Bronchial epithelial cell (primary cell): ENCODE results near the gene IFT80. TPM values are rescaled to one million over a fixed set of nuclear protein-coding genes. Genes with fewer than 3 reads are reported as not detected.

Experiments
- DNase-seq: peaks from one replicate; pipeline ENCODE4 v3.0.0-alpha.2; 2010; ENCODE audit warnings: low read depth
- FAIRE-seq: peaks from 2 replicates; lab custom pipeline; 2011; peaks lifted over from hg19 to GRCh38; lab: Jason Lieb, UNC
- H3K27me3 ChIP-seq: 2 replicates; pipeline ENCODE4 v1.5.1; 2011; ENCODE audit warnings: low read length; ENCODE audit not compliant: control insufficient read depth, insufficient read depth
- H3K36me3 ChIP-seq: 2 replicates; pipeline ENCODE4 v1.5.1; 2011; ENCODE audit warnings: low read length; ENCODE audit not compliant: control insufficient read depth, insufficient read depth
- H3K4me3 ChIP-seq: 2 replicates; pipeline ENCODE4 v1.5.1; 2011; ENCODE audit warnings: mild to moderate bottlenecking, low read depth, low read length, control low read depth
- CTCF ChIP-seq: IDR thresholded peaks from 2 replicates; pipeline ENCODE4 v1.5.1; 2011; ENCODE audit warnings: mild to moderate bottlenecking, moderate library complexity, low read length, control low read depth, inconsistent platforms; ENCODE audit not compliant: insufficient read depth, severe bottlenecking
- total RNA-seq: library from RNA; depleted of rRNA; stranded (reverse); fragments of >200 nt; gene quantifications from 2 replicates; pipeline ENCODE4 v1.2.1, GENCODE V29; 2014

Gene IFT80
- total RNA-seq, 1 donor from 2014 or later, result 16.8 TPM

- FAIRE-seq (no peak), DNase-seq (no peak)
- H3K4me3 ChIP-seq, result no peak overlapping the region
- H3K27me3 ChIP-seq, result no peaks in the 10 kb centered on the region
- H3K36me3 ChIP-seq, result no peaks in the 10 kb centered on the region
- no peak for TF ChIP-seq CTCF
Measured at GRCh38 chr3:160346511-160346910, 52.5 kb downstream of the IFT80 start.

GRCh38 chr3:160343132-160343531 lies 55.9 kb downstream of the IFT80 start:
- no peak for FAIRE-seq
- Histone ChIP-seq H3K36me3 (no peaks in the 10 kb centered on the region), H3K27me3 (no peaks in the 10 kb centered on the region), H3K4me3 (no peak overlapping the region)
- peak; percentile 37 for DNase-seq
- peak; percentile 8 for TF ChIP-seq CTCF

GRCh38 chr3:160340351-160340750 lies 58.7 kb downstream of the IFT80 start:
- Histone ChIP-seq H3K27me3 (no peaks in the 10 kb centered on the region), H3K4me3 (no peak overlapping the region), H3K36me3 (no peaks in the 10 kb centered on the region)
- no peak for TF ChIP-seq CTCF
- no peak for DNase-seq
- no peak for FAIRE-seq

- no peaks in the 10 kb centered on the region for H3K36me3 ChIP-seq
- peak; percentile 80 for DNase-seq
- FAIRE-seq, result no peak
- H3K27me3 ChIP-seq, result no peaks in the 10 kb centered on the region
- TF ChIP-seq CTCF, result no peak
- no peak overlapping the region for H3K4me3 ChIP-seq
Measured at GRCh38 chr3:160331127-160331937, 67.7 kb downstream of the IFT80 start.

GRCh38 chr3:160330690-160331089 lies 68.3 kb downstream of the IFT80 start:
- Histone ChIP-seq H3K36me3 (no peaks in the 10 kb centered on the region), H3K27me3 (no peaks in the 10 kb centered on the region), H3K4me3 (no peak overlapping the region)
- no peak for TF ChIP-seq CTCF
- DNase-seq, result no peak
- FAIRE-seq, result no peak
